ENCODE results near the gene SLC35B2.

The SLC35B2 gene

DNA sequence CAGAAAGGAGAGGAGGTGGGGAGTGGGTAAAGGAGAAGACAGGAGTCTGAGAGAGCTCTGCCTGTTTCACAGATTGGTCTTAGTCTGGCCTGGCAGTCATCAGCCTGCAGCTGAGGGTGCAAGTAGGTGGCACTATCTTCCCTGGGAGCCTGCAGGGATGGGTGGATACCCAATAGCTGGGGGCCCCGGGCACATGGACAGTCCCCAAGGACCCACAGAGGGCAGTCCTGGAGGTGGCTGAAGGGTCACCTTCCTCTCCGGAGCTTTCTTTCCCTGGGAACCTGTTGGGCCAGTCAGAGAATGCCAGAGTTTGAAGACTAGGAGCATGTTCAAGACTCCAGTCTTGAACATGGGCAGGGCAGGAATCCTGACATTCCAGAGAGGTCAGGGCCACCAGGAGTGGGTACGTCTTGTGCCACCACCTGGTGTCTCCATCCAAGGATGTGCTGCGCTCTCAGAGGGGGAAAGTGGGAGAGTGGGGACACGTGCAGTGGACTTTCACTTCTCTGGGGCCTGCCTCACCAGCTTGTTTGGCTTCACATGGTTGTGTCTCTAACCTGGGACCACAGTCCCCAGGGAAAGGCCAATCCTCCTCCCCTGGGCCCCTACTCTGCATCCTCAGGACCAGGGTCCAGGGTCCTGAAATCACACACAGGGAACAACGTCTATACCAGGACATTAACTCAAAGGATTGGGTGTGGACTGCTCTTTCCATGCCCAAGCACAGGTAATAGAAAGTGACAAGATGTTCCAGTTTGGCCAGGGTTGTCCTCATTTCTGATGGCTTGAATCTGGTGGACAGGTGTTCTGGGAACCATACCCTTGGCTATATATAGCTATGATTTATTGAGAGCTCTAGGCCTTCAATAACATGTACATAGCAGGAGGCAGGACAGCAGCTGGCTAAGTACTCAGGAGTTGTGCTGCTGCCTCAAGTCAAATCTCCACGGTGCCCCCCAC, 37.8 kb upstream of the SLC35B2 start:
- Histone ChIP-seq H3K79me2 (ENCODE audit: insufficient read depth, low read depth) (no peaks in the 10 kb centered on the region), H4K20me1 (ENCODE audit: insufficient read depth) (no peaks in the 10 kb centered on the region), H3K36me3 (ENCODE audit: insufficient read depth) (no peaks in the 10 kb centered on the region), H3K4me1 (ENCODE audit: low read depth, poor library complexity, severe bottlenecking) (no peaks in the 10 kb centered on the region), H3K4me2 (no peak overlapping the region), H3K9ac (no peak overlapping the region), H3K4me3 (IDR thresholded peaks at IDR 0.05; ENCODE audit: insufficient read depth, low read depth, low read length) (no peak overlapping the region), H2AFZ (ENCODE audit: low read depth) (no peak overlapping the region), H3K27me3 (ENCODE audit: insufficient read depth, low read depth) (peaks cover 38% of the 10 kb centered on the region), H3K27ac (no peak overlapping the region)
- TF ChIP-seq, protein P1, sequence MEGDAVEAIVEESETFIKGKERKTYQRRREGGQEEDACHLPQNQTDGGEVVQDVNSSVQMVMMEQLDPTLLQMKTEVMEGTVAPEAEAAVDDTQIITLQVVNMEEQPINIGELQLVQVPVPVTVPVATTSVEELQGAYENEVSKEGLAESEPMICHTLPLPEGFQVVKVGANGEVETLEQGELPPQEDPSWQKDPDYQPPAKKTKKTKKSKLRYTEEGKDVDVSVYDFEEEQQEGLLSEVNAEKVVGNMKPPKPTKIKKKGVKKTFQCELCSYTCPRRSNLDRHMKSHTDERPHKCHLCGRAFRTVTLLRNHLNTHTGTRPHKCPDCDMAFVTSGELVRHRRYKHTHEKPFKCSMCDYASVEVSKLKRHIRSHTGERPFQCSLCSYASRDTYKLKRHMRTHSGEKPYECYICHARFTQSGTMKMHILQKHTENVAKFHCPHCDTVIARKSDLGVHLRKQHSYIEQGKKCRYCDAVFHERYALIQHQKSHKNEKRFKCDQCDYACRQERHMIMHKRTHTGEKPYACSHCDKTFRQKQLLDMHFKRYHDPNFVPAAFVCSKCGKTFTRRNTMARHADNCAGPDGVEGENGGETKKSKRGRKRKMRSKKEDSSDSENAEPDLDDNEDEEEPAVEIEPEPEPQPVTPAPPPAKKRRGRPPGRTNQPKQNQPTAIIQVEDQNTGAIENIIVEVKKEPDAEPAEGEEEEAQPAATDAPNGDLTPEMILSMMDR (conservative IDR thresholded peaks at IDR 0.05; ENCODE audit: low read depth, low read length): no peak

DNA sequence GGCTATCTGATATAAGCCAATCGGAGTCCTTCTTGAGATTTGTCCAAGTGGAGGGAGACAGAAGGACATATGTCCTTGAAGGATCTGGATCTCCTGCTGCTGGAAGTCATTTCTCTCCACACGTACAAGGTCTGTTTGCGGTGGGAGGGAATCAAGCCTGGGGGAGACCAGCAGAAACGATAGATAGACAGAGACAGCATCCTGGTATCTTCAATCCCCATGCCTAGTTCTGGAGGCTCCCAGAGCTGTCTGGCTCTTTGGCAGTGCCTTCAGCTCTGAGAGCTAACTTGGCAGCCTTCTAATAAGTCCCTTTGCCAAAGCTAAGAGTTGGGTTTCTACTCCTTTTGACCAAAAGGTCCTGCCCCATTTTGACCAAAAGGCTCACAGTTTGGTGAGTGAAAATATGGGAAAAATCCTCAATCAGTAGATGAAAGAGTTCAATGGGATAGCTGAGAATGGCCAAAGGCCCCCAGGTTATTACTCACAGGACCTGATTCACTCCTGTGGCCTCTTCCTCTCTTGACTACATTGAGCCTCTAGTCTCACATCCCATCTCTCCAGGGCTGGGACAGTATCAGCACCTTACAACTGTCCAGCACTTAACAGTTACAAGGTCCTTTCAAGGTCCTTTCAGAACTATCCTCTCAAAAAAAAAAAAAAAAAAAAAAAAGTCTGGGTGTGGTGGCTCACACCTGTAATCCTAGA, 35.5 kb upstream of the SLC35B2 start:
- Histone ChIP-seq H3K36me3 (ENCODE audit: insufficient read depth) (no peaks in the 10 kb centered on the region), H3K4me1 (ENCODE audit: low read depth, poor library complexity, severe bottlenecking) (no peaks in the 10 kb centered on the region), H3K27me3 (ENCODE audit: insufficient read depth, low read depth) (peaks cover 55% of the 10 kb centered on the region), H4K20me1 (ENCODE audit: insufficient read depth) (no peaks in the 10 kb centered on the region), H3K79me2 (ENCODE audit: insufficient read depth, low read depth) (no peaks in the 10 kb centered on the region), H3K27ac (no peak overlapping the region), H3K4me2 (no peak overlapping the region), H2AFZ (ENCODE audit: low read depth) (no peak overlapping the region), H3K4me3 (IDR thresholded peaks at IDR 0.05; ENCODE audit: insufficient read depth, low read depth, low read length) (no peak overlapping the region), H3K9ac (no peak overlapping the region)
- TF ChIP-seq, protein P1 (conservative IDR thresholded peaks at IDR 0.05; ENCODE audit: low read depth, low read length): no peak

DNA sequence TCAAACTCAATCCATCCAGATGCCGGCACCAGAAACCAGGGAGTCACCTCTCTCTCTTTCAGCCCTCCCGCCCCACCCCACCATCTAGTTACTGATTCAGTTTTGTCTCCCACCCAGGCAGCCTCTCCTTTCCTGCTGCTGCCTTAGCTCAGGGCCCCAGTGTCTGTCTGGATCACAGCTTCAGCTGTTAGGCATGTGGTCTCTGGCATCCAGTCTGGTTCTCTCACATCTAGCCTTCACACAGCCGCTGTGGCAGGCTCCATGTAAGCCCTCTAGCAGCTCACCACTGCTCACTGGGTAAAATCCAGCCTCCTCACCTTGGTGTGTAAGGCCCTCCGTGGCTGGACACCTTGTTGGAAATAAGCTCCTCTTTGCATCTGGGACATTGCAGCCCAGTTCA, 34.5 kb upstream of the SLC35B2 start:
- H4K20me1 ChIP-seq (ENCODE audit: insufficient read depth): no peaks in the 10 kb centered on the region
- peaks cover 60% of the 10 kb centered on the region for H3K27me3 ChIP-seq (ENCODE audit: insufficient read depth, low read depth)
- no peak overlapping the region for H3K27ac ChIP-seq
- H3K79me2 ChIP-seq (ENCODE audit: insufficient read depth, low read depth): no peaks in the 10 kb centered on the region
- TF ChIP-seq, protein P1 (conservative IDR thresholded peaks at IDR 0.05; ENCODE audit: low read depth, low read length): no peak
- no peak overlapping the region for H3K4me2 ChIP-seq
- no peak overlapping the region for H3K9ac ChIP-seq
- H3K4me3 ChIP-seq (IDR thresholded peaks at IDR 0.05; ENCODE audit: insufficient read depth, low read depth, low read length): no peak overlapping the region
- no peaks in the 10 kb centered on the region for H3K36me3 ChIP-seq (ENCODE audit: insufficient read depth)
- no peaks in the 10 kb centered on the region for H3K4me1 ChIP-seq (ENCODE audit: low read depth, poor library complexity, severe bottlenecking)
- H2AFZ ChIP-seq (ENCODE audit: low read depth): no peak overlapping the region

DNA sequence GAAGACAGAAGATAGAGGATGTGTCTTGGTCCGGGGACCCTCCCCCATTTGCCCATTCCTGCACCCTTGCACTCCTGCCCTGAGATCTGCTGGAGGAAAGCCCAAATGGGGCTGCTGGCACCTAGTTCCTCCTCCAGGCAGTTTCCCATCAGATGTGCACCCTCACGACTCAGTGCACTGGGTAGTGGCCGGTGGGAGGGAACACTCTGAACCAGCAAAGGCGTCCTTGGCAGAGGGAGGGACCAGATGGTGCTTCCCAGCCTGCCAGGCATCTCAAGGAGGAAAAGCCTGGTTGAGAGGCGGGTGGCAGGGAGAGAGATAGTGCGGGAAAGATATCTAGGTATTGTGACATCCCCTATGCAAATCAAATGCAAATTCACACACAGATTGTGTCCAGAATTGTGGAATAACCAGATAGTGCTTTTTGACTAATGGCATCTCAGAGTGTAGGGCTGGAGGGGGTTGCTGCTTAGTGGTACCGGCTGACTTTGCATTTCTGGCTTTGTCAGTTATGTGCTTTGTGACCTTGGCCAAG, 32.5 kb upstream of the SLC35B2 start:
- no peak overlapping the region for H3K4me3 ChIP-seq (IDR thresholded peaks at IDR 0.05; ENCODE audit: insufficient read depth, low read depth, low read length)

More for the DNA sequence above, 32.5 kb upstream of the SLC35B2 start:
- H3K9ac ChIP-seq: no peak overlapping the region
- H3K79me2 ChIP-seq (ENCODE audit: insufficient read depth, low read depth): no peaks in the 10 kb centered on the region
- no peaks in the 10 kb centered on the region for H3K4me1 ChIP-seq (ENCODE audit: low read depth, poor library complexity, severe bottlenecking)
- H3K4me2 ChIP-seq: no peak overlapping the region
- H2AFZ ChIP-seq (ENCODE audit: low read depth): no peak overlapping the region
- no peaks in the 10 kb centered on the region for H3K36me3 ChIP-seq (ENCODE audit: insufficient read depth)
- no peaks in the 10 kb centered on the region for H4K20me1 ChIP-seq (ENCODE audit: insufficient read depth)
- TF ChIP-seq, protein P1 (conservative IDR thresholded peaks at IDR 0.05; ENCODE audit: low read depth, low read length): no peak
- H3K27ac ChIP-seq: no peak overlapping the region
- H3K27me3 ChIP-seq (ENCODE audit: insufficient read depth, low read depth): peaks cover 72% of the 10 kb centered on the region
